Kidney tubule cell (primary cell): ENCODE results near the gene AP1M2.
"Not testable (repeated sequence)": the region's sequence is repeated elsewhere in the genome, so short reads cannot be mapped to it uniquely, and the experiment has no call there.

Experiments used
- DNase-seq: peaks from one replicate; pipeline ENCODE4 v3.0.0-alpha.2; 2018; ENCODE audit warnings: low spot score

Gene AP1M2

DNA sequence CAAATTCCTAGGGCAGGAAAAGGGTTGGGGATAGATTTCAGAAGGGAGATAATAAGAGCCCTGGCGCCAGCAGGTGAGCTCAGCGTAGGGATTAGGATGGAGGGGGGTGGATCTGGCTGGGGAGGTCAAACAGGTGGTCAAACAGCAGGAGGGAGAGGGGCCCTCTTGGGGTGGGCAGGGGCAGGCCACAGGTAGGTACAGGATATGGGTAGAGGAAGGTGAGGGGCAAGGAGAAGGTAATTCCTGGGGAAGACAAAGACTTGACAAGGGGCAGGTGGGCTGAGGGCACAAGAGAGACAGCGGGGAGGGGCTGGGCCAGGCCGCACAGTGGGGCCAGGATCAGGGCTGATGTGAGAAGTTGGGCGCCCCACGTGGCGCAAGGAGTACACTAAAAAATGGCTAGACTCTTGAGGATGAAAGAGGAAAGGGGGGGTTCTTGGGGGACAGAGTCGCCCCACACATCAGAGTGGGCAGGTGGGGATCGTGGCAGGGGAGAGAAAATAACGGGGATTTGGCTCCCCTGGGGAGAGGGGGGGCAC is 22.0 kb downstream of the AP1M2 start:
- DNase-seq, result peak; percentile 32

DNA sequence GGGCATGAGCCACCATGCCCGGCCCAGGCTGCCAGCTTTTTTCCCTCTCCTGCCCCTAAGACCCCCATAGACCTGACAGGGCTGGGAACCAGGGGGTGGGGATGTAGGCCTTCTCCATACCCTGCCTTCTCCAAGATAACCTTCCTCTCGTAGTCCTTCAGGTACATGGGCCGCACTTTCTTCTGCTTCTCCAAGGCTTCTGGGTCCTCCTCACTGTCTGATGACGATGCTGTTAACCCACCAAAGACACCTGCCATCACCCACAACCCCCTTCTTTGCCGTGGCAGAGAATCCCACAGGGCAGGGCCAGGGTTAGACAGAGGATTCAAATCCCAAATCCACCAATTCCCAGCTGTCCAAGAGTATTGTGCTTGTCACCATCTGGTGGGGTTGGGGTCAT is 24.5 kb downstream of the AP1M2 start:
- no peak for DNase-seq

DNA sequence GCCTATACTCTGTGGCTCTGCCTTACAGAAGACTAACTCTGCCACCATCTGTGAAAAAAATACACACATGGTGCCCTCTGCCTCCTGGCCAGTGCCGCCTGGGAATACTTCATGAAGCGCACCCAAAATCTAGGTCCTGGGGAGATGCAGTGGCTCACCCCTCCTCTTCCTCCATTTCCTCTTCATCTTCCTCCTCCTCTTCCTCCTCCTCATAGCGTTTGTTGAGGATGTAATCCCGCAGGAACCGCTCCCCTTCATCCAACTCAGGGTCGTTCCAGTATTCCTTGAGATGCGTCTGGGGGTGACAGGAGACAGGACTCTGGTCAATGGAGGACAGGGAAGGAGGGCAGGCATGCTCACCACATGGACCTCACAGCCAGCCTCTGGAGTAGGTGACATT is 27.0 kb downstream of the AP1M2 start:
- no peak for DNase-seq

DNA sequence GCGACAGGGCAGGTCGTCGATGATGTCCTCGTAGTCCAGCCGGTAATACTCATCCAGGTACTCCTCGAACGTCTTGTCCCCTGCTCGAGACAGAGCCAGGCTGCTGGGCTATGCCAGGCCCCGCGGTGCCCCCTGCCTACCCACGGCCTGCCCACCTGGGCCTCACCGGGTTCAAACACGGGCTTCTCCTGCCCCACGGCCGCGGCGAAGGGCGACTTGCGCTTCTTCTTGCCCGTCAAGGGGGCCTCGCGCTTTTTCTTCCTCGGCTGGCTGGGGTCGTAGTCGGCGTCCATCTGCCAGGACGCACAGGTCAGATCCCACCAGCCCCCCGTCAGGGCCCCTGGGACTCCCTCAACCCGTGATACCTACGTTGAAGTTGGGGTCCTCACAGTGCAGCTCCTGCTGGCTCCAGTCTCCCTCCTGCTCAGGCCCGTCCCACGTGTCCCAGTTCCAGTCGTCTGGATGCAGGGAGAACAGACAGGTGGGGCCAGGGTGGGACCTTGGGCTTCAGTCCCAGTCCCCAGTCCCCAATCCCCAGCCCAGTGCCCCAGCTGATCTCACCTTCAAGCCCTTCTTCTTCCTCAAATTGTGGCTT is 29.4 kb downstream of the AP1M2 start:
- DNase-seq, result no peak

DNA sequence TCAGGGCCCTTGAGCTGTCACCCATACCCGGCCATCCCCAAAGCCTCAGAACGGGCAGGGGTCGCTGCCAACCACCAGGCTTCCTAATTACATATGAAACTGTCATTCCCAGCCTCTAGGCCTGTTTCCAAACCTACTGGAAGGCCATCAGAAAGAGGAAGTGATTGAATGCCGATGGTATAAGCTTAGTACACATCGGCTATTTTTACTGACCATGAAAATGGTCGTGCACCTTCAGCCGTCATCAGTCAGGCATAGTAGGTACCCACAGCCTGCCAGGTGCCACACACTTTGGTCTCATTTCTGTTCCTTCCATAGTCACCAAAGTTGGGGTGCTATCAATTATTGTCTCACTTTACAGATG is 31.5 kb downstream of the AP1M2 start:
- DNase-seq, result no peak

DNA sequence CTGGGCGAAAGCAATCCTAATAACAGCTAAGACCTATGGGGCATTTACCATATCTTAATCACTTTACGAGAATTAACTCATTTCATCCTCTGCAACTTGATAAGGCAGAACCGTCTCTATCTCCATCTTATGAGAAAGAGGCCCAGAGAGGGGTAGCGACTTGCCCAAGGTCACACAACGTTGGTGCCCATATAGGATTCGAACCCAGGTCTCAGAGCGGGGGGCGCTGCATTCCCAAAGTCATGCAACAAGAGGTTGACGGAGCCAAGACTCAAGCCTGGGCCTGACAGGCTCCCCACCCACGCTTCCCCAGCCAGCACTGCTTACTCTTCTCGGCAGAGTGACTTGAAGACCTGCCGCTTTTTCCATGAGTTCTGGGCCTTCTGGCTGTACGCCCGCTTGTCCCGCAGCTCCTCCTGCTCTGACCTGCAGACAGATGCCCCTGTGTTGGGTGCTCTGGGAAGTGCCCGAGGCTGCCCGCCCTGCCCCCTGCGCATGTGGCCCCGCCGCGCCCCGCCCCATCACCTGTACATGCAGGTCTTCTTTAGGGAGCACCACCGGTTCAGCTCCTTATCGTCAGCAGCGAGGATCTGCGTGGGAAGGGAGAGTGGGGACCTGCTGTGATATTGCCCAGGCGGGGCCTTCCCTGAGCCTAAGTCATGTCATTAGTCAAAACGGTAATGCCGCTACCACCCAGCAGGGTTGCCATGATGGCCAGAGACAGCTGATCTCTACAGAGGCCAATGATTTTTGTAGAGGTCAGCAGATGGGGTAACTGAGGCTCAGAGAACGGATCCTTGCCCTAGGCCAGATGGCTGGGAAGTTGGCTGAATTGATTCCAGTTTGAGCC is 32.1 kb downstream of the AP1M2 start:
- no peak for DNase-seq

DNA sequence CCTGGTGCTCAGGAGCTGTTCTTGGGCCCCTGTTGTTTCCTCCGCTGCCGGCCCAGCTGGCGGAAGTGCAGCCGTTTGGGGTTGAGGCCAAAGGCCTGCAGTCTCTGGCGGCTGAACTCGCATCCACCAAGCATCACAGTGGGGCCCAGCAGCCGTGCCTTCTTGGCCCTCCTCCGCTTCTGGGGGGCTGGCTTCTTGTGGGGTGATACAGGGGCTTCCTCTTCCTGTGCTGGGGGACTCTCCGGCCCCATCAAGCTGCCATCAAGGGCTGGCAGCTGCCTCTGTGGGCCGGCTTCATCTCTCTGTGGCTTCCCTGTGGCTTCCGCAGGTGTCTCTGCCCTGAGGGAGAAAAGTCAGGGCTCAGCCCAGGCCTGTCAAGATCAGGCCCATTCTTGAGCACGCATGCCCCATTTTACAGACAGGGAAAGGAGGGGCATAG is 33.1 kb downstream of the AP1M2 start:
- no peak for DNase-seq

DNA sequence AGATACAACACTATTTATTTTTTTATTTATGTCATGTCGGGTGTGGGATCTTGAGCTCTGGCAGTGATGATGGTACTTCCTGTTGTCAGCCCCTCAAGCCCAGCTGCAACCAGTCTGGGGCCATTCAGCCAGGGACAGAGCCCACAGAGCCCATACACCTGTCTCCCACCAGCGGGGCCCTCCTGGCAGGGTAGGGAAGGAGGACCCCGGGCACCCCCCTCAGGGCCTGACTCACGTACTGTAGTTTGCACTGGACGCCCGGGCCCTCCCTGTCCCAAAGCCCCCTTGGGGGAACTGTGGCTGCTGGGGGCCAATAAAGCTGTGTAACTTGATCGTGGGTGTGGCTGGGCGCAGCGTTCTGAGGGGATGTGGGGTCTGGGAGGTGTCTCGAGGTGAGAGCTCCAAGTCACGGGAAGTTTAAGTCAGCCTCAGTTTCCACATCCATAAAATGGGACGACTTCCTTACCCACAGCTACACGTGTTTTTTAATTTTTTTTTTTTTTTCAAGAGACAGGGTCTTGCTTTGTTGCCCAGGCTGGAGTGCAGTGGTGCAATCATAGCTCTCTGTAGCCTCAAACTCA is 33.9 kb downstream of the AP1M2 start:
- DNase-seq, result no peak

DNA sequence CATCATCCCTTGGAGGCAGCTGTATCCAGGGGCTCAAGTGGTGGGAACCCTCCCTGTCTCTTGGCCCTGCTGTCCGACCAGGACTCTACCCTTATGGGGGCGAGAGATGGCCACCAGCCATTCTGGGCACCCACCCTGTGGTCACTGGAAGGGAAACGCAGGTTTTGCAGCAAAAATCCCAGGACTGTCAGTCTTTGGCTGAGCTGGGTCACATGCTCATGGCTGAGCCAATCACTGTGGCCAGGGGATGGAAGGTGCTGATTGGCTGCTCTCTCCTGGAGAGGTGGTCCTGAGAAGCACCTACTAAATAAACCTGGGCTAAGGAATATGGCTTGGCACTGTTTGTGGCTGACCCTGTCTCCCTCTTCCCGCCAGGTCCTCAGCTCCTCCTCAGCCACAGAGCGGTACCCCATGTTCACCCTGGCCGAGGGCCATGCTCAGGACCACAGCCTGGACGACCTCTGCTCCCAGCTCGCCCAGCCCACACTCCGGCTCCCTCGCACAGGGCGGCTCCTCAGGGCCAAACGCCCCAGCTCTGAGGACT is 34.5 kb downstream of the AP1M2 start:
- DNase-seq, result no peak

DNA sequence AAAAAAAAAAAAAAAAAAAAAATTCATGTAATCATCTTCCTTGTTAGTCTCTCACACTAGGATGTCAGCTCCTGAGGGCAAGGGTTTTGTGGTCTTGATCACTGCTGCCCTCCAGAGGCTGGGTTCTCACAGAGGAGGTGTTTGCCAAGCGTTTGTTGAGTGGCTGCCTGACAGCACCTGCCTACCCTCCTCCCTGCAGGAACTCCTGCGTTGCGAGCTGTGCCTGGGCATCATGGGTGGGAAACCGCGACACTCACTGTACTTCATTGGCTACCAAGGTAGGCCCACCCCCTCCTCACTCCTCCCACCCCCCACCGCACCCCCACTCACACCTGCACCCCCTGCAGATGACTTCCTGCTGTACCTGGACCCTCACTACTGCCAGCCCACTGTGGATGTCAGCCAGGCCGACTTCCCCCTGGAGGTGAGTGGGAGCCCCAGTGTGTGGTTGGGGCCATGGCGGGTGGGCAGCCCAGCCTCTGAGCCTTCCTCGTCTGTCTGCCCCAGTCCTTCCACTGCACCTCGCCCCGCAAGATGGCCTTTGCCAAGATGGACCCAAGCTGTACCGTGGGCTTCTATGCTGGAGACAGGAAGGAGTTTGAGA is 35.3 kb downstream of the AP1M2 start:
- DNase-seq, result peak; percentile 44

DNA sequence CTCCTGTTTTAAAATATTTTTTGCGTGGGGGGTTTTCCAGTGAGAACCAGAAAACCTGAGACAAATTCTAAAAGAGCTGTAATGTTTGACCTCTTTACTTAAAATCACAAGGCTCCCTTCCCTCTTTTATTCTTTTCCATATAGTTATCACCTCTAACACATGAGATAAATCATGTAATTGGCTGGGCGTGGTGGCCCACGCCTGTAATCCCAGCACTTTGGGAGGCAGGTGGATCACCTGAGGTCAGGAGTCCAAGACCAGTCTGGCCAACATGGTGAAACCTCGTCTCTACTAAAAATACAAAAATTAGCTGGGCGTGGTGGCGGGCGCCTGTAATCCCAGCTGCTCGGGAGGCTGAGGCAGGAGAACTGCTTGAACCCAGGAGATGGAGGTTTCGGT is 36.1 kb downstream of the AP1M2 start:
- DNase-seq, result not testable (repeated sequence)

DNA sequence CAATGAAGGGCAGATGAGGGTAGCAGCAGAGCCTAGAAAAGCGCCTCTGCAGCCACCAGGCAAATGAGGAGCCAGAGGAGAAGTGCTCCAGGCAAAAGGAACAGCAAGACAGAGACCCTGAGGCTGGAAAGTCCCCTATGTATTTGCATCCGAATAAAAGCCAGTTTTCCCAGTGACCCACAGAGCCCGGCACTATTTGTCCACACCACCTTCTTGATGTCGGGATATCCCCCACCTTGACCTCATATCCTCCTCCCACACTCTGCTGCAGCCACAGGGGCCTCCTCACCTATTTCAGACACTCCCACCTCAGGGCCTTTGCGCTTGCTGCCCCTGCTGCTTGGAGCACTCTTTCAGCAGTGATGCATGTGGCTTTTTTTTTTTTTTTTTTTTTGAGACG is 36.8 kb downstream of the AP1M2 start:
- no peak for DNase-seq

DNA sequence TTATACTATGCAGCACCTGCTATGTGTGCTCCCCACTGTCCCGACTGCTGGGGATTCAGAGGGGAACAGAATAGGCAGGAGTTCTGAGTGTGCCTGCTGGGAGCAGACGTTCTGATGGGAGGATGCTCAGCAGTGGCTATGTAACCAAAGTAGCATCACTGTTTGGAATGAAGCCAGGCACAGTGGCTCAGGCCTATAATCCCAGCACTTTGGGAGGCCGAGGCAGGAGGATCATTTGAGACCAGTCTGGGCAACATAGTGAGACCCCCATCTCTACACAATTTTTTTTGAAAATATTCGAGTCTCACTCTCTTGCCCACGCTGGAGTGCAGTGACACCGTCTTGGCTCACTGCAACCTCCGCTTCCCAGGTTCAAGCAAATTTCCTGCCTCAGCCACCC is 37.4 kb downstream of the AP1M2 start:
- DNase-seq, result no peak

DNA sequence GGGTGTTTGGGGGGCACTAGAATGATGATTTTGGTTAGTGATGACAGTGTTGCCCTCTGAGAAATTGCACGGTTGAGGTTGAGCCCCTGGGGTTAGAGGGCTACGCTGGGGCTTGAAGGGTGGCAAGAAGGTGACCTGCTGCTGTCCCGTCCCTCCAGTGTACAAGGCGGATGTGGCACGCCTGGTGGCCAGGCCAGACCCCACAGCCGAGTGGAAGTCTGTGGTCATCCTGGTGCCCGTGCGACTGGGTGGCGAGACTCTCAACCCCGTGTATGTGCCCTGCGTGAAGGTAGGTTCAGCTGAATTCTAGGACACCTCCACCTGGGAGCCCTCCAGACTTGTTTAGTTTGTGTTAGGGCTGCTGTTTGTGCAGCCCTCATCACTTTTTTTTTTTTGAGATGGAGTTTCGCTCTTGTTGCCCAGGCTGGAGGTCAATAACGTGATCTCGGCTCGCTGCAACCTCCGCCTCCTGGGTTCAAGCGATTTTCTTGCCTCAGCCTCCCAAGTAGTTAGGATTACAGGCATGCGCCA is 38.3 kb downstream of the AP1M2 start:
- DNase-seq, result no peak

DNA sequence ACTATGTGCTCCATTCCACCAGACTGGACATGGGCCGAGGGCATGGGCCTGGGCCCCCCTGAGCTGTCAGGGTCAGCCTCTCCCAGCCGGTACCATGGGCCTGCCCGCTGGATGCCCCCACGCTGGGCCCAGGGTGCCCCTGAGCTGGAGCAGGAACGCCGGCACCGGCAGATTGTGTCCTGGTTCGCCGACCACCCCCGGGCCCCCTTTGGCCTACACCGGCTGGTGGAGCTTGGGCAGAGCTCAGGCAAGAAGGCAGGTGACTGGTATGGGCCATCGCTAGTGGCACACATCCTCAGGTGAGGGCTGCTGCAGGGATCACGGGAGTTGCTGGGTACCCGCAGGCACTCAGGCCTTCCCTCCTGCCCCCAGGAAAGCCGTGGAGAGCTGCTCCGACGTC is 40.3 kb downstream of the AP1M2 start:
- no peak for DNase-seq

DNA sequence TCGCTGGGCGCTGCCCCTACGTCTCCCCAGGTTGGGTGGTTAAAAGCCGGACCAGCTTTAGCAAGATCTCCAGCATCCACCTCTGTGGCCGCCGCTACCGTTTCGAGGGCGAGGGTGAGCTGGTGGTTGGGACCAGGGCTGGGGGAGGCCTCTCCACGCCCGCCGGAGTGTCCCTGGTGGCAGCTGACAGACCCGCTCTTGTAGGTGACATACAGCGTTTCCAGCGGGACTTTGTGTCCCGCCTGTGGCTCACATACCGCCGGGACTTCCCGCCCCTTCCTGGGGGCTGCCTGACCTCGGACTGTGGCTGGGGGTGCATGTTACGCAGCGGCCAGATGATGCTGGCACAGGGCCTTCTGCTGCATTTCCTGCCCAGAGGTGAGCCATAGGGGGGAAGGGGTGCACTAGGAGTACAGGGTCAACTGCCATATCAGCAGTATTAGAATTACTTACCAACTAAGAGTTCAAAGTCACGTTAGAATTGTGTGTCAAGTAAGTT is 42.3 kb downstream of the AP1M2 start:
- DNase-seq, result no peak

DNA sequence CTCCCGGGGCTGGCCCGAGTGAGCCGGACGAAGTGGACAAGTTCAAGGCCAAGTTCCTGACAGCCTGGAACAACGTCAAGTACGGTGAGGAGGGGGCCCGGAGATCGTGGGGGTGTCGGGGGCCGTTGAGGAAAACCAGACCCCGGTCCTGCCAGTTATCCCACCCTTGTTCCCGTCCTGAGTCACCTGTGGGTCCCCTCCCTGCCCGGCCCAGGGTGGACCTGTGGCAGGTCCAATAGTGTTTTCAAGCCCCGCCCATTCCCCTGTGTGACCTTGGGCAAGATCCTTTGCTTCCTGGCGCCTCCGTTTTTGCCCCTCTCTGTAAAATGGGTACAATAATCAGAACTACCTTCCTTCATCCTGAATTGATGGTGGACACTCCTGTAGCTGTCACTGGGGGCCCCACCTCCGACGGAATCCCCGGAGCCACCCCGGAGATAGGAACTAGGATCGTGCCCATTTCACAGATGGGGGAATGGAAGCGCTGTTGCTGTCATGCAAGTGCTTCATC is 42.8 kb downstream of the AP1M2 start:
- DNase-seq, result no peak

DNA sequence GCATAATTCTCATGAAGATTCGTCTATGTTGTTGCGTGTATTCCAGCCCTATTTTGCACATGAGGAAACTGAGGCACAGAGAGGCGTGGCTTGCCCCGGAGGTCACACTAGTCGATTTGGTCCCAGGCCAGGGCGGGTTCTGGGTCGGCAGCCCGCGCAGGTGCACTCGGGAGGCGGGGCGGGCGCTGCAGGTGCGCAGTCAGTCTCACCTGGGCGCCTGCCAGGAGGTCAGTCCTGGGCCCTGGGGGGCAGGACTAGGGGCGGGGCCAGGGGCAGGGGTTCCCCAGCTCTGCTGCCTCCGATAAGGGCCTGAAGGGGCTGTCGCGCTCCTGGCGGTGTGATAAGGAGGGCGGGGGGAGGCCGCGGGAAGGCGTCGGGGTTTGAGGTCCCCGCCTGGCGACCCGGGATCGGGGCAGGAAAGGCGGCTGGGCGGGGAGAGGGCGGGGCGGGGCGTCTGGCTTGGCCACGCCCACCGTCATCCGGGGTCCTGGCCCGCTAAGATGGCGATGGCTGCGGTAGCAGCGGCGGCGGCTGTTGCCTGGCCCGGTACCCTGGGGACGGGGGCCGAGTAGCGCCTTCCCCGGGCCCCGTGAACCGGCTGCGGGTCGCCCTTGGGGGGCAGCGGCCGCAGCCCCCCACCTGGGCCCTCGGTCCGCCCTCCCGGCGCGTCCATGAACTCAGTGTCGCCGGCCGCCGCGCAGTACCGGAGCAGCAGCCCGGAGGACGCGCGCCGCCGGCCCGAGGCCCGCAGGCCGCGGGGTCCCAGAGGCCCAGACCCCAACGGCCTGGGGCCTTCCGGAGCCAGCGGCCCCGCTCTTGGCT is 43.5 kb downstream of the AP1M2 start, which contains the start of gene ATG4D:
Gene ATG4D, plus strand, starts transcription at position 485 of the 822 bp plus-strand sequence. Its CDS starts 187 bp downstream, at position 672.
- DNase-seq, result peak; percentile 76

DNA sequence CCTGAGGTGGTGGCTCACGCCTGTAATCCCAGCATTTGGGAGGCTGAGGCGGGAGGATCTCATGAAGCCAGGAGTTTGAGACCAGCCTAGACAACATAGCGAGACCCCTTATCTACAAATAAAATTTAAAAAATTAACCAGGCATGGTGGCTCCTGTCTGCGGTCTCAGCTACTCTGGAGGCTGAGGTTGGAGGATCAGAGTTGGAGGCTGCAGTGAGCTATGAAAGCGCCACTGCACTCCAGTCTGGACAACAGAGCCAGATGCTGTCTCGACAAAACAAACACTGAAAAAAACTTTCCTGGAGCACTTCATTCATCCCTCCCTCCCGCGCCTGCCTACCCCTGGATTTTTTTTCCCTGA is 44.1 kb downstream of the AP1M2 start:
- no peak for DNase-seq

DNA sequence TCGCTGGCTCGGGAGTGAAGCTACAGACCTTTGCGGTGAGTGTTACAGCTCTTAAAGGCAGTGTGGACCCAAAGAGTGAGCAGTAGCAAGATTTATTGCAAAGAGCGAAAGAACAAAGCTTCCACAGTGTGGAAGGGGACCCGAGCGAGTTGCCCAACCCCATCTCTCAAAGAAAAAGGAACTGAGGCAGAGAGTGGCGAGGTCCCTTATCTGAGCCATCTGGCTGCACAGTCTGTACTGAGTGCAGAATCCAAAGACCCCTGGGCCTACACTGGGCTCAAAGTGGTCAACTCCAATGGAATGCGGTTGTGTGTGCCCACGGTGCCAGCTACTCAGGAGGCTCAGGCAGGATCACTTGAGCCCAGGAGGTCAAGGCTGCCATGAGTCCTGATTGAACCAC is 48.1 kb downstream of the AP1M2 start:
- DNase-seq, result not testable (repeated sequence)
